Subcutaneous abdominal adipose tissue (tissue), 5 donors: ENCODE measurements around the gene MINK1.
A peak's percentile ranks its signal among the peaks of the same experiment; 100 is the strongest.

Experiments used
- H3K27ac ChIP-seq: one replicate; pipeline ENCODE4 v1.7.0; 2013; ENCODE audit warnings: low read depth, mild to moderate bottlenecking, inconsistent platforms, low read length, moderate library complexity
- H3K27me3 ChIP-seq, 5 donors: one replicate each; pipeline ENCODE4 v1.7.0; 2013; ENCODE audit warnings: low read length in 5 of 5, inconsistent platforms in 1 of 5; ENCODE audit not compliant: control insufficient read depth in 5 of 5, insufficient read depth in 4 of 5
- H3K36me3 ChIP-seq, 5 donors: one replicate each; pipeline ENCODE4 v1.7.0; 2013; ENCODE audit warnings: low read length in 5 of 5; ENCODE audit not compliant: control insufficient read depth in 5 of 5, insufficient read depth in 5 of 5
- H3K4me1 ChIP-seq, 5 donors: one replicate each; pipeline ENCODE4 v1.7.0; 2013; ENCODE audit warnings: low read length in 5 of 5, mild to moderate bottlenecking in 3 of 5, moderate library complexity in 1 of 5; ENCODE audit not compliant: control insufficient read depth in 5 of 5, insufficient read depth in 5 of 5
- H3K4me3 ChIP-seq, 5 donors: one replicate each; pipeline ENCODE4 v1.7.0; 2013; ENCODE audit warnings: low read length in 5 of 5, low read depth in 1 of 5
- H3K9ac ChIP-seq, 5 donors: one replicate each; pipeline ENCODE4 v1.7.0; 2013; ENCODE audit warnings: low read length in 5 of 5, mild to moderate bottlenecking in 4 of 5, moderate library complexity in 3 of 5
- H3K9me3 ChIP-seq, 5 donors: one replicate each; pipeline ENCODE4 v1.7.0; 2013; ENCODE audit warnings: low read length in 5 of 5; ENCODE audit not compliant: control insufficient read depth in 5 of 5
- donor health status: healthy.
- donor health status: healthy.
- donor health status: healthy.
- donor health status: healthy.
- donor health status: healthy.

MINK1 gene

DNA sequence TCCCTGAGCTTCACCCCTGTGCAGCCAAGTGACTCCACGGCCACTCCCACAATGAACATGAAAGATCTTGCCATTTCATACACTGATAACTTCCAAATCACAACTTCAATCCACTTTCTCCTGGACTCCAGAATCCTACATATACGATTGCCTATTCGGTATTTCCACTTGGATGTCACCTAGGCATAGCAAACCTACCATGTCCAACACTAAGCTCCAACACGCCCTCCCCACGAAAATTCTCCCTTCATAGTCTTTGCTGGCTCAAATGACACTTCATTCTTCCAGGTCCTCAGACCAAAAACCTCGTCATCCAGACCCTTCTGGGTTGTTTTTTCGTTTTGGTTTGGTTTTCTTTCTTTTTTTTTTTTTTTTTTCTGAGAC is 42.4 kb upstream of the MINK1 start:
- no peaks in the 10 kb centered on the region for H3K9me3 ChIP-seq
- peak overlapping the region; percentile 57 to 89 (median 77) for H3K4me3 ChIP-seq
- H3K4me1 ChIP-seq, result peaks cover 7 to 48% (median 42%) of the 10 kb centered on the region in 5 donors
- H3K36me3 ChIP-seq, result no peaks in the 10 kb centered on the region
- peak overlapping the region; percentile 63 for H3K27ac ChIP-seq
- peak overlapping the region in 4 of 5 donors; percentile 78 to 83 (median 81) for H3K9ac ChIP-seq
- H3K27me3 ChIP-seq, result peaks cover 0 to 7% (median 5%) of the 10 kb centered on the region in 5 donors

DNA sequence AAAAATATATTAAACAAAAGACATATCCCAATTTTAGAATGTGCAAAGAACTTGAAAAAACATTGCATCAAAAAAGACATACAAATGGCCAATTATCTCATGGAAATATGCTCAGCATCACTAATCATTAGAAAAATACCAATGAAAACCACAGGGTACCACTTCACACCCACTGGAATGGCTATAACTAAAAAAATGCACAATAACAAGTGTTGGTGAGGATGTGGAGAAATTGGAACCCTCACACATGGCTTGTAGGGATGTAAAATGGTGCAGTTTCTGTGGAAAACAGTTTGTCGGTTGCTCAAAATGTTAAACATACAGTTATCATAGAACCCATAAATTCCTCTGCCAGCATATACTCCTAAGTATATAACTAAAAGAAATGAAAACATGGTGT is 38.0 kb upstream of the MINK1 start:
- peaks cover 5 to 22% (median 15%) of the 10 kb centered on the region in 5 donors for H3K4me1 ChIP-seq
- H3K9ac ChIP-seq, result no peak overlapping the region
- peaks cover 0 to 22% (median 19%) of the 10 kb centered on the region in 5 donors for H3K36me3 ChIP-seq
- H3K9me3 ChIP-seq, result no peaks in the 10 kb centered on the region
- H3K27me3 ChIP-seq, result no peaks in the 10 kb centered on the region
- no peak overlapping the region for H3K4me3 ChIP-seq
- no peak overlapping the region for H3K27ac ChIP-seq

DNA sequence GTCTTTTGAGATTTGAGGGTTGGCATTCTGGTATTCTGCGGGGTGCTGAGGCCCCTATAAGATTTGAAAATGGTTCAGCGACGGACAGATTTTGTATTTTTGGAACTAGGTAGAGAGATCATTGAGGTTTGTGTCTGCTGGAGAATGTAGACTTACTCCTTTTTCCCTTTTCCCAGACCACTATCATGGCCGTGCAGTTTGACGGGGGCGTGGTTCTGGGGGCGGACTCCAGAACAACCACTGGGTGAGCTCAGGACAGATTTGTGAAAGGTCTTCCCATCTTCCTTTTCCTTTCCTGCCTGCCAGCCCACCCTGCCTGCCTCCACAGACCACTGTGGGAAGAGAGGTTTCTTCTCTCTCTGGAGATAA is 36.6 kb upstream of the MINK1 start:
- Histone ChIP-seq H3K27me3 (no peaks in the 10 kb centered on the region), H3K9ac (peak overlapping the region; percentile 42 to 91 (median 69)), H3K27ac (peak overlapping the region; percentile 68), H3K4me3 (peak overlapping the region; percentile 80 to 100 (median 84)), H3K36me3 (peaks cover 0 to 25% (median 19%) of the 10 kb centered on the region in 5 donors), H3K9me3 (no peaks in the 10 kb centered on the region), H3K4me1 (peaks cover 0 to 17% (median 10%) of the 10 kb centered on the region in 5 donors)

DNA sequence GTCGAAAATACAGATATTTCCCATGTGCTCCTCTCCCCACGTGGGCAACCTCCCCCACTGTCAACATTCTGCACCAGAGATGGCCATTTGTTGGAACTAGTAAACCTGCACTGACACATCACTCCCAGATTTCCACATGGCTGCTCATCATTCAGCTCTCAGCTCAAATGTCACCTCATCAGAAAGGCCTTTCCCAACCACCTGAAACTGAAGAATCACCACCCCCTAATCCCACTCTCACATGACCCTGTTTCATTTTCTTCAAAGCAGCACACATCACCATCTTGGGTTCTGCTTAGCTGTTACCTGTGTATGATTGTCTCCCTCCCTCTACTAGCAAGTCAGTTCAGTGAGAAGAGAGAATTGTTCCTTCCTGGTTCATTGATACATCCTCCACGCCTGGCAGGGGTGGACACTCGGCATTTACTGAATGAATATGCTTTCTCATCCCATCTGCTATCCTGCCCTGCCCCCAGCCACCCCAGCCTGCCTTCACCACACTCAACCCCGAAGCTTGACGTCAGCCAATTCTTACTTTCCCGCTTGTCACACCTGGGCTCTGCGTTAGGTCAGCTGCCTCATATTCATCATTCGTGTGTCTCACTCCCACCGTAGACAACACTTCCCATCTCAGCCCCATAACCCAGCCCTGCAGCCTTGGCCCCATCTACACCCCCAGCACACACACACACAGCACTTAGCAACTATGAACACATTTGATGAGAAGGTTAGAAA is 32.5 kb upstream of the MINK1 start:
- Histone ChIP-seq H3K4me3 (no peak overlapping the region), H3K4me1 (peaks cover 0 to 17% (median 10%) of the 10 kb centered on the region in 5 donors), H3K27me3 (no peaks in the 10 kb centered on the region)

DNA sequence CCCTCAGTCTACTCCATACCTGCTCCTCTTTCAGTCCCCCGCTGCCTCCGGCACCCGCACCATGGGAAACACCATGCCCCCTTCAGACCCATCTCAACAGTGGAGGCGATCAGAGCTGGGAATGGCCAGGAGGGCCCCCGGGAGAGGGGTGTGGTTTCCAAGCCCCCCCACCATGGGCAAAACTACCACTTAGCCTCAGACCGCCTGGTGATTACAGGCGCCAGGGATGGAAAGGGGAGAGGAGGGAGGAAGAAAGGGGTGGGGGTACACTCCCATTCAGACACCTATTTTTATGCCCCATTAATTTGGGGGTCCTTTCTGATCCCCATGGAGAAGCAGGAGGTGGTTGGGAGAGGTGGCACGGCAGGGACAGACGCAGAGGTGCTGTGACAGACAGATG is 30.9 kb upstream of the MINK1 start, which contains the start of gene C17orf114:
Gene C17orf114 (minus strand): TSS at position 101 of the 400 bp plus-strand sequence.
- Histone ChIP-seq H3K9ac (peak within 1 kb of the TSS in 1 of 5 donors; percentile 17), H3K9me3 (no peaks in the 10 kb centered on the region), H3K4me3 (no peak within 1 kb of the TSS), H3K4me1 (peaks cover 0 to 9% (median 6%) of the 10 kb centered on the region in 5 donors), H3K36me3 (peaks cover 0 to 23% (median 18%) of the 10 kb centered on the region in 5 donors), H3K27me3 (no peaks in the 10 kb centered on the region), H3K27ac (no peak within 1 kb of the TSS)

More for the DNA sequence above, 32.5 kb upstream of the MINK1 start:
- H3K9ac ChIP-seq, result no peak overlapping the region
- H3K9me3 ChIP-seq, result no peaks in the 10 kb centered on the region
- H3K27ac ChIP-seq, result no peak overlapping the region
- H3K36me3 ChIP-seq, result peaks cover 0 to 25% (median 19%) of the 10 kb centered on the region in 5 donors

DNA sequence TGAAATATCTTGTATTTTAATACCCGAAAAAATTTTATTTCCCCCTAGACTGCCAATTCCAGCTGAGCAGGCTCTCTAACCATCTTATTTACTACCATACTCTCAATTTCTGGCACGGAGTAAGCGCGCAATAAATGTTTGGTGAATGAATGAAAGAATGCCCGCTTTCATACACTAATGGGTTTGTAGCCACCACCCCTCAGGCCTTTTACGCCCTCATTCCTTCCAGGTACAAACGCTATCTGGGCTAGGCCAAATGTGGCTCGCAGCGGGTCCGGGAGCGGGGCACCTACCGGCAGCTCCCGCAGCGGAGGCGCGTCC is 26.7 kb upstream of the MINK1 start:
- Histone ChIP-seq H3K4me3 (peak overlapping the region; percentile 59 to 78 (median 72)), H3K36me3 (peaks cover 0 to 21% (median 14%) of the 10 kb centered on the region in 5 donors), H3K4me1 (peaks cover 0 to 25% (median 18%) of the 10 kb centered on the region in 5 donors), H3K27ac (no peak overlapping the region), H3K9ac (peak overlapping the region in 4 of 5 donors; percentile 64 to 70 (median 68)), H3K9me3 (no peaks in the 10 kb centered on the region), H3K27me3 (no peaks in the 10 kb centered on the region)

DNA sequence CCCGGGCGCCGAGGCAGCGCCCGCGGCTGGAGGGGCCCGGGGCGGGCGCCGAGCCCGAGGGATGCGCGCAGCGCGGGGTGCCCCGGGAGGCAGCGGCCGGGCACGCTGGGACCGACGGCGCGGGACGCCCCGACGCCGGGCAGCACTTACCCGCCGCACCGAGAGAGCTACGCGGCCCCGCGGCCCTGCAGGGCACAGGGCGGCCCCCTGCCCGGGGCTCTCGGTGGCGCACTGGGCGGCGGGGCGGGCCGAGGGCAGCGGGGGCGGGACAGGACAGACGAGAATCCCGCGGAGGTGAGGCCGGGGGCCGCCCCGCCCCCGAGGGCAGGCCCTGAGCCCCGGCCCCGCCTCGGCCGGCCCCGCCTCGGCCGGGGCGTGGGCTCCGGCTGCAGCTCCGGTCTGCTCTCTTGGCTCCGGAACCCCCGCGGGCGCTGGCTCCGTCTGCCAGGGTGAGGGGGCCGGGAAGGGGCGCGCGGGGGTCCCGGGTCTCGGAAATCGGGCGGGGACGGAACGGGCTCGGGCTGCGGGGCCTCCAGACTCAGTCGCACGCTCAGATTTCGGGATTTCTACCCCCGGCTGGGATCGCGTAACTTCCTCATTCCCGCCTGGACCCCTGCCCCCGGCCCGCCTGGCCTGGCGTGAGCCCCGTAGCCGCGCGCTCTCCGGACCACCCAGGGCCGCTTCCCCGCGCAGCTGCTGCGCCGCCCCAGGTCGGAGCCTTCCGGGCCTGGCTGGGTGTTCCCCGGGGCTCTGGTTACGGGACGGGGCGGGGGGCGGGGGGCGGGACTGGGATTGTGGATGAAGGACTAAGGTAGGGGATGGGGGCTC is 26.1 kb upstream of the MINK1 start, which contains the start of gene PLD2:
Gene PLD2 (plus strand): TSS at position 376 of the 828 bp plus-strand sequence. CDS start 621 bp downstream, outside the sequence.
- Histone ChIP-seq H3K4me1 (peaks cover 0 to 25% (median 18%) of the 10 kb centered on the region in 5 donors), H3K27me3 (no peaks in the 10 kb centered on the region), H3K9me3 (no peaks in the 10 kb centered on the region), H3K36me3 (peaks cover 0 to 23% (median 16%) of the 10 kb centered on the region in 5 donors), H3K27ac (no peak within 1 kb of the TSS), H3K4me3 (peak within 1 kb of the TSS; percentile 68 to 78 (median 72)), H3K9ac (peak within 1 kb of the TSS in 4 of 5 donors; percentile 64 to 70 (median 68))

DNA sequence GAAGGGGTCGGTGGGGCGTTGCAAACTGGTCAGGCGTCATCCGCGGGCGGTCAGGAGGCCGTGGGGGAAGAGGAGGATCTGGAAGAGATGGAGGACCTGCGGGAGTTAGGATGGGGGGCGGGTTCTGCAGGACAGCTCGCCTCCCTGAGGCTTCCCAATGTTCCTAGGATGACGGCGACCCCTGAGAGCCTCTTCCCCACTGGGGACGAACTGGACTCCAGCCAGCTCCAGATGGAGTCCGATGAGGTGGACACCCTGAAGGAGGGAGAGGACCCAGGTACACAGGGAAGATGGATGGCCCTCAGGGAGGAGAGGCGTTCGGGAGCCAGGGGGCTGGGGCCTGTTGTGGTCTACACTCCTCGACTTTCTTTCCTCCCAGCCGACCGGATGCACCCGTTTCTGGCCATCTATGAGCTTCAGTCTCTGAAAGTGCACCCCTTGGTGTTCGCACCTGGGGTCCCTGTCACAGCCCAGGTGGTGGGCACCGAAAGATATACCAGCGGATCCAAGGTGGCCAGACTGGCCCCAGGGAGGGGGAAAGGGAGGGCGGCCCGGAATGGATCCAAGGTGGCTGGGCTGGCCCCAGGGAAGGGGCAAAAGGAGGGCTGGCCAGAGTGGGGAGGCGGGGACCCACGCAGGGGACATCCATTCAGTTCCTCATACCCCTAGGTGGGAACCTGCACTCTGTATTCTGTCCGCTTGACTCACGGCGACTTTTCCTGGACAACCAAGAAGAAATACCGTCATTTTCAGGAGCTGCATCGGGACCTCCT is 25.3 kb upstream of the MINK1 start:
- peak overlapping the region in 2 of 5 donors; percentile 59 to 62 for H3K9ac ChIP-seq

DNA sequence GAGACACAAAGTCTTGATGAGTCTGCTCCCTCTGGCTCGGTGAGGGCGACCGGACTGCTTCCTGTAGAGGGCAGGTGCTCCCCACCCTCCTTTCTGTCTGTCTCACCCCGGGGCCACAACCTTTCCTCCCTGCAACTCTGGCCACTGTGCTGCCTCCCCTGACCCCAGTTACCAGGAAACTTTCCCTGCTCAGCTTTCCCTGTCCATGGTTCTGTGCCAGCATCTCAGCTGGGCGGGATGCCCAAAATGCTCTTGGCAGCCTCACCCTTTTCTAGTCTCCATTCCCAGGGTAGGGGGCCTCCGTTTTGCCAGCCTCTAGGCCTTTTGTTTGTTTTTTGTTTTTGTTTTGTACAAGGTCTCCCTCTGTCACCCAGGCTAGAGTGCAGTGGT is 24.8 kb upstream of the MINK1 start:
- peaks cover 0 to 23% (median 16%) of the 10 kb centered on the region in 5 donors for H3K36me3 ChIP-seq
- H3K9me3 ChIP-seq, result no peaks in the 10 kb centered on the region
- H3K4me3 ChIP-seq, result peak overlapping the region in 1 of 5 donors; percentile 78
- no peaks in the 10 kb centered on the region for H3K27me3 ChIP-seq
- peak overlapping the region in 1 of 5 donors; percentile 62 for H3K9ac ChIP-seq
- H3K4me1 ChIP-seq, result peaks cover 0 to 25% (median 18%) of the 10 kb centered on the region in 5 donors
- H3K27ac ChIP-seq, result no peak overlapping the region

More for the DNA sequence above, 25.3 kb upstream of the MINK1 start:
- H3K4me3 ChIP-seq, result peak overlapping the region; percentile 59 to 78 (median 71)
- peaks cover 0 to 25% (median 18%) of the 10 kb centered on the region in 5 donors for H3K4me1 ChIP-seq
- H3K36me3 ChIP-seq, result peaks cover 0 to 23% (median 16%) of the 10 kb centered on the region in 5 donors
- no peak overlapping the region for H3K27ac ChIP-seq
- no peaks in the 10 kb centered on the region for H3K27me3 ChIP-seq
- H3K9me3 ChIP-seq, result no peaks in the 10 kb centered on the region
